Esophagus muscularis mucosa (tissue), 3 donors: ENCODE data around the gene KIF16B.

Experiments used
- EP300 ChIP-seq: sonication (generic); formaldehyde crosslinking; IDR thresholded peaks from one replicate; pipeline ENCODE4 v1.6.1; 2017; ENCODE audit warnings: antibody characterized with exemption
- TF ChIP-seq, protein P1 (sequence below), 3 experiments: fragments of 200-600 bp in 2 of 3; fragments of 450-650 bp in 1 of 3; sonication (generic) in 2 of 3; IDR thresholded peaks; one replicate each; pipeline ENCODE4 v1.5.1; 2017 to 2019; ENCODE audit warnings: antibody characterized with exemption in 3 of 3, mild to moderate bottlenecking in 2 of 3, moderate library complexity in 1 of 3

DNA sequence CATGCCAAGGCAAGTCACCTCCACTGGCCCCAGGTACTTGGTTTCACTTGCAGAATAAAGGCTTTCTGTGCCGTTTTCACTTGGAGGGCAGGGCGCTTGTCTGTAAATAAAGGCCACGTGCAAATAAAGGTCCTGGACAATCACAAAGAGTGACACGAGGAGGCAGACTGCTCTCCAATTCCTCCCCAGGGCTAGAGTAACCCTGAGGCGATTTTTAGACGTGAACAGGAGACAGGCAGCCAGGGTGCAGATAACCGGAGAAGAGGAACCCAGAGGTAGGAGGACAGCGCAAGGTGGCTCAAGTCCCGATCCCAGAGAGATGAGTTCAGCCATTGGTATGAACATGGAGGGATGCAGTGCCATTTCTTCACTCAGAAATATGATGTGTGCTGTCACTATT, 327.4 kb downstream of the KIF16B start:
- no peak for TF ChIP-seq EP300
- TF ChIP-seq, protein P1, sequence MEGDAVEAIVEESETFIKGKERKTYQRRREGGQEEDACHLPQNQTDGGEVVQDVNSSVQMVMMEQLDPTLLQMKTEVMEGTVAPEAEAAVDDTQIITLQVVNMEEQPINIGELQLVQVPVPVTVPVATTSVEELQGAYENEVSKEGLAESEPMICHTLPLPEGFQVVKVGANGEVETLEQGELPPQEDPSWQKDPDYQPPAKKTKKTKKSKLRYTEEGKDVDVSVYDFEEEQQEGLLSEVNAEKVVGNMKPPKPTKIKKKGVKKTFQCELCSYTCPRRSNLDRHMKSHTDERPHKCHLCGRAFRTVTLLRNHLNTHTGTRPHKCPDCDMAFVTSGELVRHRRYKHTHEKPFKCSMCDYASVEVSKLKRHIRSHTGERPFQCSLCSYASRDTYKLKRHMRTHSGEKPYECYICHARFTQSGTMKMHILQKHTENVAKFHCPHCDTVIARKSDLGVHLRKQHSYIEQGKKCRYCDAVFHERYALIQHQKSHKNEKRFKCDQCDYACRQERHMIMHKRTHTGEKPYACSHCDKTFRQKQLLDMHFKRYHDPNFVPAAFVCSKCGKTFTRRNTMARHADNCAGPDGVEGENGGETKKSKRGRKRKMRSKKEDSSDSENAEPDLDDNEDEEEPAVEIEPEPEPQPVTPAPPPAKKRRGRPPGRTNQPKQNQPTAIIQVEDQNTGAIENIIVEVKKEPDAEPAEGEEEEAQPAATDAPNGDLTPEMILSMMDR (IDR thresholded peaks at IDR 0.05): no peak
